NCI-H1048 (cell line): ENCODE results near the gene GAR1.
"Not testable (repeated sequence)": the region's sequence is repeated elsewhere in the genome, so short reads cannot be mapped to it uniquely, and the experiment has no call there.

Experiments
- DNase-seq: peaks from one replicate; lab custom pipeline; 2025; lab: John Stamatoyannopoulos, UW

The GAR1 gene

GRCh38 chr4:109846395-109847098, 31.0 kb downstream of the GAR1 start:
- DNase-seq, result no peak

GRCh38 chr4:109847896-109848442, 32.4 kb downstream of the GAR1 start, which contains the start of gene LRIT3:
TSS of gene LRIT3 (plus strand) at chr4:109848107. CDS start at chr4:109848202, 95 bp downstream.
- DNase-seq, result no peak

- no peak for DNase-seq
Measured at GRCh38 chr4:109848501-109848900, 32.9 kb downstream of the GAR1 start.

GRCh38 chr4:109850601-109851000, 35.0 kb downstream of the GAR1 start:
- no peak for DNase-seq

GRCh38 chr4:109859426-109860300, 44.1 kb downstream of the GAR1 start:
- not testable (repeated sequence) for DNase-seq

- no peak for DNase-seq
Measured at GRCh38 chr4:109861271-109861670, 45.7 kb downstream of the GAR1 start.

GRCh38 chr4:109861916-109862511, 46.5 kb downstream of the GAR1 start:
- DNase-seq, result no peak

- DNase-seq, result no peak
Measured at GRCh38 chr4:109864134-109864533, 48.6 kb downstream of the GAR1 start.

- DNase-seq, result no peak
Measured at GRCh38 chr4:109870061-109870460, 54.5 kb downstream of the GAR1 start.

GRCh38 chr4:109872065-109872464, 56.5 kb downstream of the GAR1 start:
- DNase-seq, result no peak

GRCh38 chr4:109872950-109873656, 57.5 kb downstream of the GAR1 start:
- no peak for DNase-seq

- no peak for DNase-seq
Measured at GRCh38 chr4:109873791-109874514, 58.4 kb downstream of the GAR1 start.
